Glomerular endothelial cell (primary cell): ENCODE results near the gene ANKRD55. TPM values are rescaled to one million over a fixed set of nuclear protein-coding genes. Genes with fewer than 3 reads are reported as not detected.

Experiments used
- DNase-seq: peaks from one replicate; pipeline ENCODE4 v3.0.0-alpha.2; 2011; ENCODE audit warnings: low read depth, low spot score; ENCODE audit errors: extremely low read depth
- total RNA-seq: library from RNA; depleted of rRNA; stranded (reverse); fragments of >200 nt; gene quantifications from 2 replicates; pipeline ENCODE4 v1.2.3, GENCODE V29; 2015

The ANKRD55 gene
- total RNA-seq, 1 donor from 2014 or later: 0.47 TPM

DNA sequence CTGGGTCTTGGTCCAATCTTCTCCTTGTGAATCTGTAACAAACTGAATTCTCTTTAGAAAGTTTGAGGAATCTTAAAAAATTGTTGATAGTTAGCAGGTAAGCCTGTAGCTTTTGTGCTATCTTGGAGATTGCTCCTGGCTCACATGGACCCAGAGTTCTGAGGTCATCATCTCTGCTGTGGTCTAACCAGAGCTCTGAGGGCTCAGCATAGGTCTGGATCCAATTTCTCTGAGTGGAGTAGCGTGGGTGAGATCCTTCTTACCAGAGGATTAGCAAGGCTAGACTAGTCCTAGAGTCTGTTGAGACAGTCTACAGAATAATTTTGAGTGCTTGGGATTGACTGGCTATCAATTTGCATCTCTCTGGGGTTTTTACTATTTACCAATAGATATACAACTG, 177.8 kb downstream of the ANKRD55 start:
- DNase-seq: no peak

DNA sequence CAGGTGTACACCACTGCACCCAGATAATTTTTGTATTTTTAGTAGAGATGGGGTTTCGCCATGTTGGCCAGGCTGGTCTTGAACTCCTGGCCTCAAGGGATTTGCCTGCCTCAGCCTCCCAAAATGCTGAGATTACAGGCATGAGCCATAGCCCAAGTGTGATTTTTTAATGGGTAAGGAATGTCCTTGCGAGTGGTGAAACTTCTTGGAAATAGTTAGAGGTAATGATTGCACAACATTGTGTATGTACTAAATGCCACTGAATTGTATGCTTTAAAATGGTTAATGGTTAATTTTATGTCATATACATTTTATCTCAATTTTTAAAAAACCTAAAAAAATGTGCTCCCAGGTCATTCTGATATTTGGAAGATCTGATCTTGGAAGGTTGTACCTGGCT, 178.5 kb downstream of the ANKRD55 start:
- DNase-seq: no peak

DNA sequence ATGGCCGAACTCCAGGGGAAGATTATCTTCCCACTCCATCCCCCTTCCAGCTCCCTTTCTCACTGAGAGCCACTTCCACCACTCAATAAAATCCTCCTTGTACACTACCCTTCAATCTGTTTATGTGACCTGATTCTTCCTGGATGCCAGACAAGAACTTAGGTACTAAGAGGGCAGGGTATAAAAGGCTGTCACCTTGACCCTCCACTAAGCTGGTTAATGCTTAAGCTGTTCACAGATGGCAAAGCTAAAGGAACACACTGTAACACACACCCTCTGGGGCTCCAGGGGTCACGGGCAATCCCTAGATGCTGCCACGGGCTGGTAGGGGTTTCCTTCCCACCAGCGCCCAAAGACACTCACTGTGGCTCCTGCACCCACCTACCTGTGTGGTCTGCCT, 179.8 kb downstream of the ANKRD55 start:
- no peak for DNase-seq

DNA sequence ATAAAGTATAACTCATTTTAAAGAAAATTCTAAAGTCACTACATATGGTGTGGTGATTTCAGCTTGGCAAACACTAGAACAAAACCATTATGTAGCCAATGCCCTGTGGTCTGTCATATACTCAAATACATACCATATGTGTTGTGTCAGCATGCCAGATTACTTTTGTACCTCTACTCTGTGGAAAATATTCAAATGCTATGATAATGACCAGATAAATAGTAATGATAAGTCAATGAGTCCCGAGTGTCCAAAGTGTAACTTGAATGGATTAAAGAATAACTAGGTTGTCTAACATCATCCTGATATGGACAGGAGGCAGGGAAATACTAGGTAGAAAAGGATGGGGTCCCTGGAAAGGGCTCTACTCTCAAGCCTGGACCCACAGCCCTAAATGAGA, 180.4 kb downstream of the ANKRD55 start:
- no peak for DNase-seq

DNA sequence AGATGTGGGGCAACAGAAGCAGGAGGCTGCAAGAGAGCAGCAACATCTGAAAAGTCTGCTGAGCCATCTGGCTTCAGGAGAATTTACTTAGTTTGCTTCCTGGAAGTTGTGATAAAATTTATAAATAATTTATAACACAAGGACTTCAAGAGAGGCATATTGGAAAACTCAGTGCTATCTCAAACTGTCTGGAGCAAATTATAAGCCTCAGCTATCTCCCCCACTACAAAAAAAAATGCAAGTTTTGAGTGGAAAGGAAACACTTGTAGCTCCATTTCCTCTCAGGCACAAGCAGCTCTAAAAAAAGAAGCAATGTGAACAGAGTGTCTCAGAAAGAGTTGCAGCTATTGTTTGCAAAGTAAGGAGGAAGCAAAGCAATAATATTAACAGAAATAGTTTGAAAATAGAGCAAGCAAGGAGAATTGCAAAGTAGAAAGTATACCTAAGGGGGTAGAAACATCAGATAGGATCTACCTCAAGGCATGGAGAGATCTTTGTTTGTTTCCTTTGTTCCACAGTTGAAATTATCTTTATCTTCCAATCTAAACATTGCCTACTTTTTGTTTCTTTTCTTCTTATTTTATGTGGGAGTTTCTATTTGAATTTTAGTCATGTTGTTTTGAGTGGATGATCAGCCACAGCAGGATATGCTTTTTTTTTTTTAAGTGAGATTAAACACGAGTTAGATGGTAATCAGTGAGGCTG, 182.4 kb downstream of the ANKRD55 start:
- peak; percentile 60 for DNase-seq

Other genes with a start within 250 kb of the ANKRD55 start
- gene IL6ST, start 238.4 kb downstream of the ANKRD55 start, total RNA-seq: 301 and 434 TPM in 2 replicates